HL-60 (cell line): Measurements from ENCODE around the gene GID8.

Source experiments
- DNase-seq, 2 experiments: peaks; one replicate each; pipeline ENCODE4 v3.0.0-alpha.2; 2010 to 2020; ENCODE audit warnings: low read depth in 1 of 2, low spot score in 1 of 2
- H3K27ac ChIP-seq: fragments of 250-450 bp; sonication (Bioruptor Pico); replicated peaks from 2 replicates; pipeline ENCODE4 v1.5.1; 2020; ENCODE audit warnings: mild to moderate bottlenecking, moderate library complexity
- H3K27me3 ChIP-seq: fragments of 250-450 bp; sonication (Bioruptor Pico); 2 replicates; pipeline ENCODE4 v1.5.1; 2021; ENCODE audit warnings: mild to moderate bottlenecking, moderate library complexity; ENCODE audit not compliant: insufficient read depth, poor library complexity, severe bottlenecking
- H3K4me3 ChIP-seq: replicated peaks from 2 replicates; pipeline ENCODE4 v1.5.1; 2011; ENCODE audit warnings: mild to moderate bottlenecking, control low read depth, low read length; ENCODE audit not compliant: insufficient read depth
- GABPA ChIP-seq: IDR thresholded peaks from 2 replicates; pipeline ENCODE4 v1.6.1; 2012; ENCODE audit warnings: low read depth
- POLR2AphosphoS5 ChIP-seq: IDR thresholded peaks from 2 replicates; pipeline ENCODE4 v1.6.1; 2012; ENCODE audit warnings: low read depth
- SPI1 ChIP-seq: IDR thresholded peaks from 2 replicates; pipeline ENCODE4 v1.6.1; 2012; ENCODE audit warnings: low read depth, mild to moderate bottlenecking, borderline replicate concordance
- TF ChIP-seq, protein P1 (sequence below): IDR thresholded peaks from 2 replicates; pipeline ENCODE4 v1.6.1; 2012; ENCODE audit warnings: low read depth; ENCODE audit not compliant: insufficient replicate concordance
- TF ChIP-seq, protein P2 (sequence below): IDR thresholded peaks from one replicate; pipeline ENCODE4 v1.5.1; 2011; ENCODE audit warnings: low read length, control low read depth, inconsistent platforms; ENCODE audit not compliant: insufficient read depth

GID8 gene

DNA sequence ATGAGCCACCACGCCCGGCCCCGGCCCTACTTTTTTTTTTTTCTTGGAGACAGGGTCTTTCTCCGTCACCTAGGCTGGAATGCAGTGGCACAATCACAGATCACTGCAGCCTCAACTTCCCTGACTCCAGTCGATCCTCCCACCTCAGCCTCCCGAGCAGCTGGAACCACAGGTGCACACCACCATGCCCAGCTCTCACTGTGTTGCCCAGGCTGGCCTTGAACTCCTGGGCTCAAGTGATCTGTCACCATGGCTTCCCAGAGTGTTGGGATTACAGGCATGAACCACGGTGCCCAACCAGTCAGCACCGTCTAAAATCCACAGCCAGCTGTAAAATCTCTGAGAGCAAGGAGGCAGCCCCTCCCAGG, 32.0 kb downstream of the GID8 start:
- DNase-seq = no peak
- Histone ChIP-seq H3K27me3 (peaks cover 27% of the 10 kb centered on the region), H3K4me3 (no peak overlapping the region), H3K27ac (no peak overlapping the region)
- TF ChIP-seq, protein P1, sequence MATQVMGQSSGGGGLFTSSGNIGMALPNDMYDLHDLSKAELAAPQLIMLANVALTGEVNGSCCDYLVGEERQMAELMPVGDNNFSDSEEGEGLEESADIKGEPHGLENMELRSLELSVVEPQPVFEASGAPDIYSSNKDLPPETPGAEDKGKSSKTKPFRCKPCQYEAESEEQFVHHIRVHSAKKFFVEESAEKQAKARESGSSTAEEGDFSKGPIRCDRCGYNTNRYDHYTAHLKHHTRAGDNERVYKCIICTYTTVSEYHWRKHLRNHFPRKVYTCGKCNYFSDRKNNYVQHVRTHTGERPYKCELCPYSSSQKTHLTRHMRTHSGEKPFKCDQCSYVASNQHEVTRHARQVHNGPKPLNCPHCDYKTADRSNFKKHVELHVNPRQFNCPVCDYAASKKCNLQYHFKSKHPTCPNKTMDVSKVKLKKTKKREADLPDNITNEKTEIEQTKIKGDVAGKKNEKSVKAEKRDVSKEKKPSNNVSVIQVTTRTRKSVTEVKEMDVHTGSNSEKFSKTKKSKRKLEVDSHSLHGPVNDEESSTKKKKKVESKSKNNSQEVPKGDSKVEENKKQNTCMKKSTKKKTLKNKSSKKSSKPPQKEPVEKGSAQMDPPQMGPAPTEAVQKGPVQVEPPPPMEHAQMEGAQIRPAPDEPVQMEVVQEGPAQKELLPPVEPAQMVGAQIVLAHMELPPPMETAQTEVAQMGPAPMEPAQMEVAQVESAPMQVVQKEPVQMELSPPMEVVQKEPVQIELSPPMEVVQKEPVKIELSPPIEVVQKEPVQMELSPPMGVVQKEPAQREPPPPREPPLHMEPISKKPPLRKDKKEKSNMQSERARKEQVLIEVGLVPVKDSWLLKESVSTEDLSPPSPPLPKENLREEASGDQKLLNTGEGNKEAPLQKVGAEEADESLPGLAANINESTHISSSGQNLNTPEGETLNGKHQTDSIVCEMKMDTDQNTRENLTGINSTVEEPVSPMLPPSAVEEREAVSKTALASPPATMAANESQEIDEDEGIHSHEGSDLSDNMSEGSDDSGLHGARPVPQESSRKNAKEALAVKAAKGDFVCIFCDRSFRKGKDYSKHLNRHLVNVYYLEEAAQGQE = no peak
- TF ChIP-seq POLR2AphosphoS5 (no peak), GABPA (no peak), SPI1 (no peak)
- TF ChIP-seq, protein P2, sequence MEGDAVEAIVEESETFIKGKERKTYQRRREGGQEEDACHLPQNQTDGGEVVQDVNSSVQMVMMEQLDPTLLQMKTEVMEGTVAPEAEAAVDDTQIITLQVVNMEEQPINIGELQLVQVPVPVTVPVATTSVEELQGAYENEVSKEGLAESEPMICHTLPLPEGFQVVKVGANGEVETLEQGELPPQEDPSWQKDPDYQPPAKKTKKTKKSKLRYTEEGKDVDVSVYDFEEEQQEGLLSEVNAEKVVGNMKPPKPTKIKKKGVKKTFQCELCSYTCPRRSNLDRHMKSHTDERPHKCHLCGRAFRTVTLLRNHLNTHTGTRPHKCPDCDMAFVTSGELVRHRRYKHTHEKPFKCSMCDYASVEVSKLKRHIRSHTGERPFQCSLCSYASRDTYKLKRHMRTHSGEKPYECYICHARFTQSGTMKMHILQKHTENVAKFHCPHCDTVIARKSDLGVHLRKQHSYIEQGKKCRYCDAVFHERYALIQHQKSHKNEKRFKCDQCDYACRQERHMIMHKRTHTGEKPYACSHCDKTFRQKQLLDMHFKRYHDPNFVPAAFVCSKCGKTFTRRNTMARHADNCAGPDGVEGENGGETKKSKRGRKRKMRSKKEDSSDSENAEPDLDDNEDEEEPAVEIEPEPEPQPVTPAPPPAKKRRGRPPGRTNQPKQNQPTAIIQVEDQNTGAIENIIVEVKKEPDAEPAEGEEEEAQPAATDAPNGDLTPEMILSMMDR = no peak

DNA sequence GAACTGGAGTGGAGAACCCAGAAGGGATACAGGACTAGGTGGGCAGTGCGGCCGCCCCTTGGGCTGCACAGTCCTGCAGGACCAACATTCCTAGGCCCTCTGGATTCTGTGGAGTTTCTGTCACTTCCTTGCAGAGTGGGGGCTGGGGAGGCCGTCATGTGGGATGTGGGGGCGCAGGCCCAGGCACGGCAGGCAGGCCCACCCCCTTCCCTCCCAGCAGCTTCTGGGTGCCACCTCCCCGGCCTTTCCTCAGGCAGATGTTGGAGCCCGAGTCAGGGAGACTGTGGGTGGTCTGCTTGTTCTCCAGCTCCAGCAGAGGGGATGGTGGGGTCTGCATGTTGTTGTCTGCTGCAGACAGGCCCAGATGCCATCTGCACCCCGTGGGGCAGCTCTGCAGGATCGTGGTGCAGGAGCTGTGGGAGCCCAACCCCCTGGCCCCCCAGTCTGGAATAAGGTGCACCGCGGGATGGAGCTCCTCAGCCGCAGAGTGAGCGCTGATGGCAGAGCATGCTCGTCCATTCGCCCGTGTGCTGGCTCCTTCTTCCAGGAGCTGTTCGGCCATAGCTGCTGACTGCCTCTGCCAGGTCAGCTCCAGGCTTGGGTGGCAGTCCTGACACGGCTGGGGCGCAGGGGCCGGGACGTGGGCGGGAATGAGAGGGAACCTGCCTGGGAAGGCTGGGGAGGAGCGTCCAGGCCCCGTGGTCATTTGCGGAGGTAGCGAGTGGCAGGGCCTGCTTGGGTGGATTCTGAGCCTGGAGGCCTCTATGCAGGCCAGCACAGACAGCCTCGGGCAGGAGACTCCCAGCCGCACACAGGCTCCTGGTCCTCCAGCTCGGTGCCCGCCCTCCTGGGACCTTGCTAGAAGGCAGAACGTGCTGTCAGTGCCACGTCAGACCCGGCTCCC, 32.6 kb downstream of the GID8 start:
- peaks cover 30% of the 10 kb centered on the region for H3K27me3 ChIP-seq
- H3K27ac ChIP-seq = no peak overlapping the region
- TF ChIP-seq SPI1 (no peak), GABPA (no peak), POLR2AphosphoS5 (no peak)
- TF ChIP-seq, protein P1 = no peak
- TF ChIP-seq, protein P2 = no peak
- no peak for DNase-seq
- H3K4me3 ChIP-seq = no peak overlapping the region

DNA sequence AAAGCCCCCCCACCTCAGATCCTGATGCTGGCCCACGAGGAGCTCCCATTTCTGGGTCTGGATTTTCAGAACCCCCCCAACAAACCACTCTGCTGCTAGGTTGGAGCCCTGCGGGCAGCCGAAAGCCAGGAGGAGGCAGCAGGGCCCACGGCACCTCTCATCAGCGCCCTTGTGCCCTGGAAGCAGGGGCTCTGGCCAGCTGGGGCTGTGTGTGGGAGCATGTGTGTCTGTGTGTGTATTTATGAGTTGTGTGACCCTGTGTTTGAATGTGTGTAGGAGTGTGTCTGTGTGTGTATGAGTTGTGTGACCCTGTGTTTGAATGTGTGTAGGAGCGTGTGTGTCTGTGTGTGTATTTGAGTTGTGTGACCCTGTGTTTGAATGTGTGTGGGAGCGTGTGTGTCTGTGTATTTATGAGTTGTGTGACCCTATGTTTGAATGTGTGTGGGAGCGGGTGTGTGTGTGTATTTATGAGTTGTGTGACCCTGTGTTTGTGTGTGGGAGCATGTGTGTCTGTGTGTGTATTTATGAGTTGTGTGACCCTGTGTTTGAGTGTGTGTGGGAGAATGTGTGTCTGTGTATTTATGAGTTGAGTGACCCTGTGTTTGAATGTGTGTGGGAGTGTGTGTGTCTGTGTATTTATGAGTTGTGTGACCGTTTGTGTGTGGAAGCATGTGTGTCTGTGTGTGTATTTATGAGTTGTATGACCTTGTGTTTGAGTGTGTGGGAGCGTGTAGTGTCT, 33.4 kb downstream of the GID8 start:
- no peak for TF ChIP-seq GABPA
- TF ChIP-seq, protein P2 = no peak
- TF ChIP-seq POLR2AphosphoS5 = no peak
- TF ChIP-seq, protein P1 = no peak
- no peak for TF ChIP-seq SPI1

More for the DNA sequence above, 33.4 kb downstream of the GID8 start:
- H3K27me3 ChIP-seq = peaks cover 31% of the 10 kb centered on the region
- no peak overlapping the region for H3K27ac ChIP-seq
- no peak for DNase-seq
- no peak overlapping the region for H3K4me3 ChIP-seq
